T47D (cell line): ENCODE results near the gene NIPAL4.
"Not testable (repeated sequence)": the region's sequence is repeated elsewhere in the genome, so short reads cannot be mapped to it uniquely, and the experiment has no call there.

Experiments used
- DNase-seq, 2 experiments: peaks; one replicate each; pipeline versions ENCODE4 v3.0.0 to v3.0.0-alpha.2; 2011 to 2012; ENCODE audit warnings: low read depth in 1 of 2, low spot score in 1 of 2
- JUND ChIP-seq: IDR thresholded peaks from 2 replicates; pipeline ENCODE4 v1.6.1; 2012; ENCODE audit warnings: low read depth
- in situ Hi-C: cut with HindIII; loops from 2 replicates; pipeline ENCODE4 v1.10.0; 2016; ENCODE audit warnings: low sequenced_read_pairs, low pct_unique_long_range_greater_than_20kb

The NIPAL4 gene

GRCh38 chr5:157481666-157482065, 21.7 kb downstream of the NIPAL4 start:
- in situ Hi-C loops, result no loop called here
- no peak for TF ChIP-seq JUND
- no peak for DNase-seq

- in situ Hi-C loops, DNase-seq: not testable (repeated sequence)
These were observed 22.7 kb downstream of the NIPAL4 start for GRCh38 chr5:157482702-157483101.

- no peak for DNase-seq
- in situ Hi-C loops, result no loop called here
- TF ChIP-seq JUND, result no peak
These were observed 24.8 kb downstream of the NIPAL4 start for GRCh38 chr5:157484768-157485167.

GRCh38 chr5:157485340-157485739, 25.3 kb downstream of the NIPAL4 start:
- in situ Hi-C loops, result no loop called here
- no peak for DNase-seq
- TF ChIP-seq JUND, result no peak

GRCh38 chr5:157485811-157486210, 25.8 kb downstream of the NIPAL4 start:
- DNase-seq, result no peak
- TF ChIP-seq JUND, result no peak
- in situ Hi-C loops, result no loop called here

- no peak for TF ChIP-seq JUND
- in situ Hi-C loops, result no loop called here
- no peak for DNase-seq
These were observed 26.2 kb downstream of the NIPAL4 start for GRCh38 chr5:157486221-157486681.

GRCh38 chr5:157486861-157487260, 26.8 kb downstream of the NIPAL4 start:
- TF ChIP-seq JUND, result no peak
- in situ Hi-C loops, result no loop called here
- DNase-seq, result no peak

- TF ChIP-seq JUND, result no peak
- DNase-seq, result no peak
- in situ Hi-C loops, result no loop called here
These were observed 27.3 kb downstream of the NIPAL4 start for GRCh38 chr5:157487358-157487757.

GRCh38 chr5:157491471-157491995, 31.5 kb downstream of the NIPAL4 start:
- TF ChIP-seq JUND, result no peak
- in situ Hi-C loops, result no loop called here
- no peak for DNase-seq

- in situ Hi-C loops, result no loop called here
- no peak for DNase-seq
- TF ChIP-seq JUND, result no peak
These were observed 32.9 kb downstream of the NIPAL4 start for GRCh38 chr5:157492886-157493285.

- no peak for DNase-seq
- no peak for TF ChIP-seq JUND
- in situ Hi-C loops, result no loop called here
These were observed 34.3 kb downstream of the NIPAL4 start for GRCh38 chr5:157494178-157494832.

- no peak for DNase-seq
- in situ Hi-C loops, result no loop called here
- TF ChIP-seq JUND, result no peak
These were observed 36.9 kb downstream of the NIPAL4 start for GRCh38 chr5:157496864-157497263.

- in situ Hi-C loops, result no loop called here
- no peak for TF ChIP-seq JUND
These were observed 38.0 kb downstream of the NIPAL4 start for GRCh38 chr5:157497875-157498611.

GRCh38 chr5:157502143-157502647, 42.2 kb downstream of the NIPAL4 start:
- DNase-seq, result no peak
- in situ Hi-C loops, result no loop called here
- no peak for TF ChIP-seq JUND

More at GRCh38 chr5:157497875-157498611, 38.0 kb downstream of the NIPAL4 start:
- DNase-seq, result peak in 1 of 2 experiments; percentile 15
